DMS114 treated with DMSO at 0.1 percent for 48 hours (cell line): ENCODE measurements around the gene TAC4.

Experiments used
- DNase-seq: peaks from one replicate; lab custom pipeline; 2025; ENCODE audit not compliant: unreplicated experiment; lab: John Stamatoyannopoulos, UW

Gene TAC4

DNA sequence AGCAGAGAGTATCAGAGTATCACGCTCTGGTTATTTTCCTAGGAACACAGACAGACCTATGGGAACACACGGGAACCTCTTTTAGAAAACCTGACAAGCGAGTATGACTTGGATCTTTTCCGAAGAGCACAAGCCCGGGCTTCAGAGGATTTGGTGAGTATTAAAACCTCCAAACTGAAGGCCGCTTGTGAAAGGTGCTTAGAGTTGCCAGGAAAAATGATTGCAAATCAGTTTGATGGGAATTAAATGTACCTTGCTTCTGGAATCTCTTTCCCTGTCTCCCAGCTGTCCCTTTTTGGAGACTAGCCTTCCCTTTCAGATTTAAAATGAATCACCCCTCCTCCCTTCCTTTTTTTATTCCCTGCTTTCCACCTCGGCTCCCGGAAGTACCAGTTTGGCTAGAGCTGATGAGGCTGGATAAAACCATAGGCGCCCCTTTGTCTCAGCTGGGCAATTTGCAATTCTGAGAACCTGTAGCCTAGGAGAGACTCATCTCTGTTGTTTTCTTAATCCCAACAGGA lies 32.0 kb downstream of the TAC4 start:
- DNase-seq, result no peak

DNA sequence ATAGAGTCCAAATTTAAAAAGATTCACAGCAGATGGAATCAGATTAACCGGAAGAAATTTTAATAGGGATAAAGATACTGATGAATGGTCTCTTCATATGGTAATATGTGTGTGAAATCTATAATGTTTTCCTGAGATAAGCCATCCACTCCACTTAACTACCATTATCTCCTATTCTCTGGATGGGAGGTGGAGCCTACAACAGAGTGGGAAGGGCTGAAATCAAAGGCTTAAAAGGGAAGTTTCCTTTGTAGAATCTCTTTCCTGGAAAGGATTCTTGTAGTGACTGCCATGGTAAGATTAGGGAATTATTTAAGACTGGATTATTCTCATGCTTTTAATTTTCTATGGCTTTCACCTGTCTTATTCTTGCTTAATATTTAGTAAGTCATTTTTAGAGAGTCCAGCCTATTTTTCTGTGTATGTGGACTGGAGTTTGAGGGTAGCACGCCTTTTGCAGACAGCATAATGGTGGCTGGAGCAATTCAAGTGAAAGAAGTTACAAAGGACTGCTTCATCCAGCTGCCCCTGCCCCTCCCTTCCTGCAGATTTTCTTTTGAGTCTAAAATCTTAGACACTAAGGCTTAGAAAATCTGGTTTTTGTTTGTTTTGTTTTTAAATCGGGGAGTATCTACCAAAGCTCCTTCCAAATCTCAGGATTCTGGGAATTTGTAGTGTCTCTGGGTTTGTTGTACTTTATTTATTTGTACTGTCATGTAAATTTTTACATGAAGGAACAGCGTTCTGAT lies 32.9 kb downstream of the TAC4 start:
- DNase-seq, result no peak

DNA sequence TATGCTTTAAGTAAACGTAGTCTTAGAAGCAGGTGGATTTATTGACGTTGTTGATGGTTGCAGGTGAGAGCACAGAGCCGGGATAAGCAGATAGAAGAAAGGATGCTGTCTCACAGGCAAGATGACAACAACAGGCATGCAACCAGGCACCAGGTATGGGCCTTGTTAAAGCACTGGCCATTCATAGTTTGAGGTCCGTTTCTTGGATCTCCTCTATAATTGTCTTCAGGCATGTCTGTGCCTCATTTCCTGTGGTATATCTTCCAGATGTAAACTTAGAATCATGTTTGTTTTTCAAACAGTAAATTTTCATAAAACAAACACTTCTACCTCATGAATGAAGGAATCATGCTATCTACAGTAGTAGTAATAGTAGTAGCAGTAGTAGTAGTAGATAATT lies 38.8 kb downstream of the TAC4 start:
- DNase-seq, result no peak

DNA sequence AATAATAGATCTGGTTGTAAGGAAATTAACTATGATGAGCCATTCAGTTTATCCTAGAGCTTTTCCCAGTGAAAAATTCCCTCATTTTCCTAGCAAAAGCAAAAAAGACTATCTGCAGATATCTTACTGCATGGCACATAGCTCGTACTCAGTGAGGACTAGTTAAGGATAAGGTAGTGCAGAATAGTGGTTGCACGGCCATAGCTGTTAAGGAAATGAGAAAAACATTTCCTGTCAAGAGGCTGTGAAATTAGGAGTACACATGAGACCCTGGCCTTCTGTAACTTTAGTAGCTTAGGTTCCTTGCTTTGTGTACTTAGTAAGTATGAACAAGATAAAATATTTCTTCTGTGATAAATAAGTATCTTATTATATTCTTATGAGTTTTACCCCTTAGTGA lies 49.1 kb downstream of the TAC4 start:
- DNase-seq, result no peak

DNA sequence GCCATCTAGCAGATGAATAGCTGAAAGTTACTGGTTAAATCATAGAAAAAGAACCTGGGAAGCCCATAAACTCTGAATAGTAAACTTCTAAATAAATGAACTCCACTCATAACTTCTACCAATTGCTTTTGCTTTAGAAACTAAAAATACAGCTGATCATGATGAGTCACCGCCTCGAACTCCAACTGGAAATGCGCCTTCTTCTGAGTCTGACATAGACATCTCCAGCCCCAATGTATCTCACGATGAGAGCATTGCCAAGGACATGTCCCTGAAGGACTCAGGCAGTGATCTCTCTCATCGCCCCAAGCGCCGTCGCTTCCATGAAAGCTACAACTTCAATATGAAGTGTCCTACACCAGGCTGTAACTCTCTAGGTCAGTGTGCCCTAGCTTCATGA lies 49.7 kb downstream of the TAC4 start:
- DNase-seq, result no peak

DNA sequence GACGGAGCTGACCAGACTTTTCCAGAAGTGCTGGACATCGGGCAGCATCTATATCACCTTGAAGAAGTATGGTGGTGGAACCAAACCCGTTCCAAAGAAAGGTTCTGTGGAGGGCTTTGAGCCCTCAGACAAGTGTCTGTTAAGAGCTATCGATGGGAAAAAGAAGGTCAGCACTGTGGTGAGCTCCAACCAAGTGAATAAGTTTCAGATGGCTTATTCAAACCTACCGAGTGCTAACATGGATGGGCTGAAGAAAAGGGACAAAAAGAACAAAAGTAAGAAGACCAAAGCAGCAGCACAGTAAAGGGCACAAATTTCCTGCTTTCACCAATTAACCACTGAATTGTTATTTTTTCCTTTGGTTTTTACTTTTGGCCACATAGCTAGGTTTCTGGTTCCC lies 52.5 kb downstream of the TAC4 start:
- DNase-seq, result no peak

DNA sequence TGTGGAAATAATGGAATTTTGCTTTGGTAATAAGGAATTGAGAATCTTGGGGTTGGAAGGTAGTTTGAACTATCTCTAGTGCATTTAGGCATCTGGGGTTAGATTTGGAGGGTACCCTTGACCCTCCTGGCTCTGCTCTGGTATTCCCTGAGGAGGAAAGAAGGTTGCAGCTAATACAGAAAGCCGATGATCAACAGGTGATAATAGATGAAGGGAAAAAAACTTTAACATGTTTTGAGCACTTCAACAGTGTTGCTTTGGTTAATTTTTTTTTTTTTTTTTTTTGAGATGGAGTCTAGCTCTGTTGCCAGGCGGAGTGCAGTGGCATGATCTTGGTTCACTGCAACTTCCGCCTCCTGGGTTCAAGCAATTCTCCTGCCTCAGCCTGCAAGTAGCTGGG lies 54.6 kb downstream of the TAC4 start:
- DNase-seq, result no peak

DNA sequence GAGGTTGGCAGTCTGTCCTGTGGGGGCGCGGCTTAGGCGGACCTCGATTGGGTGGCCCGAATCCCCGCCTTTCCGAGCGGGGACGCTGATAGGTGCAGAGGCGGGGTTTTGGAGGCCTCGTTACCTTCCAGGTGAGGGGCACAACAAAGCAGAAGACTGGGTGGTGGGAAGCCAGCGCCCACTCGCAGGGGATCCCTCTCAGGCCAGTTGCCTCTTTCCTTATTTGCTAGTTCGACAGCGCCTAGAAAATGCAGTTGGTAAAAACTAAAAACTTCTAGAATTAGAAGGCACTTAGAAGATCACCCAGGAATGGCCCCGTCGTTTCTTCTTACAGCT lies 58.7 kb downstream of the TAC4 start:
- no peak for DNase-seq

DNA sequence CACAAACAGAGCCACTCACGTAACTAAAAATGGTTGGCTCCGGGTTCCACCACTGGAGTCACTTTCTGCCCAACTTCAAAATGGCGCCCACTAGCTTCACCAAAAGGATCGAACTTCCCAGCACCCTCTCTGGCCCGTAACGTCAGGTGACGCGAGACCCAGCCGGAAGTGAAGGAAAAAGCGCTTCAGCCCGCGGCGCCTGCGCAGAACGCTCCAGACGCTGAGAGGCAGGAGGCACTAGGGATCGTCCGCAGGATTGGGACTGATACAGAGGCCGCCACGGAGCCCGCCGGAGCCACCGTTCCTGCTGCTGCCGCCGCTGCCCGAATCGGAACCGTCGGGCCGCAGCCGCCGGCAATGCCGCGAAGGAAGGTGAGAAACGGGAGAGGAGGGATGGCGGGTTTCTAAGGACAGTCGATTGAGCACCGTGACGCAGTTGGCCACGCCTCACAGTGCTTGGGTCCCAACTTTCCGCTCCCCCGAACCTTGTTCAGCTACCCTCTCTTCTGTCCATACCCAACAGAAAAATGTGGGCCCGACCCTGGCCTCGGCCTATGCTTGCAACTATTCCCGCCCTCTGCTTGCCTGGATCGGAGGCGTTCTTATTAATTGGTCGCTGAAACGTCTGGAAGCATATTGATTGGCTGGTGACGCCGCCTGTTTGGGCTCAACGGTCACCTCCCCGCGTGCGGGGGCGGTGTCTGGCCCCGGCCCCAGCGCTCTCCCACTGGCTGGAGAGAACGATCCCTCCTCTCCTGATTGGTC lies 59.2 kb downstream of the TAC4 start, which contains the start of gene KAT7:
TSS of gene KAT7 (plus strand) at position 204 of the 765 bp plus-strand sequence. CDS start at position 358, 154 bp downstream.
- peak; percentile 98 for DNase-seq
